GM23338 (cell line): Measurements from ENCODE around the gene ZNF516.

Source experiments
- CREB1 ChIP-seq: fragments of 250-450 bp; sonication (Bioruptor Pico); IDR thresholded peaks from 2 replicates; pipeline ENCODE4 v1.5.0; 2020; ENCODE audit warnings: low read depth, mild to moderate bottlenecking, moderate library complexity
- CTCF ChIP-seq, 2 experiments: fragments of 200-600 bp in 1 of 2; sonication (generic) in 1 of 2; conservative IDR thresholded peaks; 2 replicates each; pipeline versions ENCODE4 v1.5.1 to v1.6.1; 2016 to 2017; ENCODE audit warnings: antibody characterized with exemption in 2 of 2, low read depth in 2 of 2, mild to moderate bottlenecking in 2 of 2, moderate library complexity in 1 of 2
- ETS1 ChIP-seq: IDR thresholded peaks from 2 replicates; pipeline ENCODE4 v1.6.1; 2016; ENCODE audit warnings: antibody characterized with exemption
- EZH2 ChIP-seq: fragments of 200-600 bp; sonication (generic); IDR thresholded peaks from one replicate; pipeline ENCODE4 v1.8.0; 2017; ENCODE audit warnings: antibody characterized with exemption, mild to moderate bottlenecking, low read depth; ENCODE audit not compliant: unreplicated experiment
- EZH2phosphoT487 ChIP-seq: fragments of 200-600 bp; sonication (generic); IDR thresholded peaks from one replicate; pipeline ENCODE4 v1.8.1; 2018; ENCODE audit warnings: antibody characterized with exemption; ENCODE audit not compliant: unreplicated experiment
- JUNB ChIP-seq: IDR thresholded peaks from one replicate; pipeline ENCODE4 v1.6.1; 2016; ENCODE audit warnings: antibody characterized with exemption; ENCODE audit not compliant: unreplicated experiment
- POLR2AphosphoS5 ChIP-seq: IDR thresholded peaks from 2 replicates; pipeline ENCODE4 v1.6.1; 2016; ENCODE audit warnings: antibody characterized with exemption, low read depth
- REST ChIP-seq: IDR thresholded peaks from one replicate; pipeline ENCODE4 v1.6.1; 2018; ENCODE audit warnings: antibody characterized with exemption; ENCODE audit not compliant: unreplicated experiment
- ZNF114 ChIP-seq: fragments of 250-450 bp; sonication (Bioruptor Pico); IDR thresholded peaks from 2 replicates; pipeline ENCODE4 v1.5.0; 2020; ENCODE audit warnings: mild to moderate bottlenecking, moderate library complexity
- ZNF331 ChIP-seq: fragments of 250-450 bp; sonication (Bioruptor Pico); IDR thresholded peaks from 2 replicates; pipeline ENCODE4 v1.5.0; 2020; ENCODE audit warnings: low read depth, mild to moderate bottlenecking, moderate library complexity
- ZNF462 ChIP-seq: fragments of 250-450 bp; sonication (Bioruptor Pico); IDR thresholded peaks from 2 replicates; pipeline ENCODE4 v1.5.0; 2020; ENCODE audit warnings: mild to moderate bottlenecking, moderate library complexity

- no peak for TF ChIP-seq EZH2
- TF ChIP-seq JUNB: no peak
- TF ChIP-seq CTCF (conservative IDR thresholded peaks at IDR 0.05; ENCODE audit: low read depth in 2 of 2): no peak
- no peak for TF ChIP-seq POLR2AphosphoS5
- TF ChIP-seq EZH2phosphoT487: no peak
- no peak for TF ChIP-seq ZNF114 (CRISPR knock-in tag)
- TF ChIP-seq REST: no peak
- no peak for TF ChIP-seq ETS1
- no peak for TF ChIP-seq CREB1 (CRISPR knock-in tag)
- no peak for TF ChIP-seq ZNF462 (CRISPR knock-in tag)
- TF ChIP-seq ZNF331 (CRISPR knock-in tag): no peak
Measured at GRCh38 chr18:76359909-76360308, 135.1 kb downstream of the ZNF516 start.
